ENCODE measurements around the gene MT1X.
"Not testable (repeated sequence)": the region's sequence is repeated elsewhere in the genome, so short reads cannot be mapped to it uniquely, and the experiment has no call there.

Gene MT1X

DNA sequence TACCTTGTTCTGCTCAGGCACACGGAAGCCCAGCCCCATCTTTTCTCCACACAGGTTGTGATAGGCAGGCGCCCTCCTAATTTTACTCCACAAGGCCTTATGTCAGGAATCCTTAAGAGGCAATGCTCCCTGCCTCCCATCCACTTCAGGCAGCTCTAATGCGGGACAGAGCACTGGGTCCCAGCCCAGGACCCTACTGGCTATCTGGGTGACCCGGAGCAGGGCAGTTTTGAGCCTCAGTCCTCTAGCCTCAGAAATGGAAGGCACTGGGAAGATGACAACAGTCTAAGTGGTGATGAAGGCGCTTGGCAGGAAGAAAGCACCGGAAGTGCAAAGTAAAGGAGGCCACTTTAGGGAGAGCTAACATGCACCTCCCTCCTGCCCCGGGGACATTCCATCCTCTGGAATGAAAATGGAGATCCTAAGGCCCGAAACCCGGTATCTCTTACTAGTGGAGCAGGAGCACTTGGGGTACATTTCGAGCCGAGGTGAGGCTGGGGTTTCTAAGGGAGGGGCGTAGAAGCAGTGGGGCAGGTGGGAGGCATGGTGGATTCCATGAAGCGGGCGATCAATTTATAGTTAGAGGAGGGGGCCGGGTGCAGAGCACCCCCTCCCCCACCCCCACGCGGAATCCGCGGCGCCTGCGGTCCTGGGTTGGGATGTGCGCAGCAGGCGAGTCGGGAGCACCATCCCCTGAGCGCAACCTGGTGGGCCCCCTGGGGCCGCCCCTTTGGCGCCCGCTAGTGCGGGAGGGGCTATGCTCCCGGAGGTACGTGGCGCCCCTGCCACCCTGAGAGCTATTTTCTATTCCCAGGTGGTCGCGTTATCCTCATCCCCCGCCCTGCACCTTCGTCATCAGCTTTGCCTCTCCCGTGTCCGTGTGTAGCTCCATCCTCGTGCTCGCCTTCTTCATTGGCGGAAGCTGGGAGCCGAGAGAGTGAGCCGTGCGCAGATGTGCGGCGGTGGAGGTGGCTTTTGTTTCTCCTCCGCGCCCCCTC lies 19.6 kb upstream of the MT1X start:
- no peaks in the 10 kb centered on the region for H3K79me2 ChIP-seq (ENCODE audit: insufficient read depth, low read length)
- no peak overlapping the region for H3K9ac ChIP-seq (ENCODE audit: low read depth, low read length)
- TF ChIP-seq EZH2 (IDR thresholded peaks at IDR 0.05; ENCODE audit: borderline replicate concordance, low read depth, low read length, severe bottlenecking): no peak
- TF ChIP-seq, protein P1, sequence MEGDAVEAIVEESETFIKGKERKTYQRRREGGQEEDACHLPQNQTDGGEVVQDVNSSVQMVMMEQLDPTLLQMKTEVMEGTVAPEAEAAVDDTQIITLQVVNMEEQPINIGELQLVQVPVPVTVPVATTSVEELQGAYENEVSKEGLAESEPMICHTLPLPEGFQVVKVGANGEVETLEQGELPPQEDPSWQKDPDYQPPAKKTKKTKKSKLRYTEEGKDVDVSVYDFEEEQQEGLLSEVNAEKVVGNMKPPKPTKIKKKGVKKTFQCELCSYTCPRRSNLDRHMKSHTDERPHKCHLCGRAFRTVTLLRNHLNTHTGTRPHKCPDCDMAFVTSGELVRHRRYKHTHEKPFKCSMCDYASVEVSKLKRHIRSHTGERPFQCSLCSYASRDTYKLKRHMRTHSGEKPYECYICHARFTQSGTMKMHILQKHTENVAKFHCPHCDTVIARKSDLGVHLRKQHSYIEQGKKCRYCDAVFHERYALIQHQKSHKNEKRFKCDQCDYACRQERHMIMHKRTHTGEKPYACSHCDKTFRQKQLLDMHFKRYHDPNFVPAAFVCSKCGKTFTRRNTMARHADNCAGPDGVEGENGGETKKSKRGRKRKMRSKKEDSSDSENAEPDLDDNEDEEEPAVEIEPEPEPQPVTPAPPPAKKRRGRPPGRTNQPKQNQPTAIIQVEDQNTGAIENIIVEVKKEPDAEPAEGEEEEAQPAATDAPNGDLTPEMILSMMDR (IDR thresholded peaks at IDR 0.05; ENCODE audit: borderline replicate concordance, extremely low read depth, low read length, poor library complexity, severe bottlenecking): no peak
- H3K36me3 ChIP-seq (ENCODE audit: insufficient read depth, low read length): no peaks in the 10 kb centered on the region
- no peak overlapping the region for H3K4me3 ChIP-seq (ENCODE audit: low read depth in 1 of 2, low read length in 2 of 2)
- 0 out of 3 replicates have a peak, but pooled peaks have one; percentile 50 for ATAC-seq (ENCODE audit: insufficient read depth, low read depth)
- no peak for DNase-seq
- peak overlapping the region; percentile 32; the same call in 1 of the 2 replicates for H2AFZ ChIP-seq (ENCODE audit: low read depth, low read length)
- H4K20me1 ChIP-seq (ENCODE audit: insufficient read depth, low read length): no peaks in the 10 kb centered on the region
- no peak overlapping the region for H3K27ac ChIP-seq (ENCODE audit: low read length)
- H3K4me2 ChIP-seq (ENCODE audit: insufficient read depth, low read length): no peak overlapping the region
- no peaks in the 10 kb centered on the region for H3K9me3 ChIP-seq (ENCODE audit: insufficient read depth, low read length, severe bottlenecking)
- peaks cover 6% of the 10 kb centered on the region for H3K4me1 ChIP-seq (ENCODE audit: insufficient read depth, low read length)
- H3K27me3 ChIP-seq (ENCODE audit: insufficient read depth, low read length, poor library complexity): peaks cover 50% of the 10 kb centered on the region

DNA sequence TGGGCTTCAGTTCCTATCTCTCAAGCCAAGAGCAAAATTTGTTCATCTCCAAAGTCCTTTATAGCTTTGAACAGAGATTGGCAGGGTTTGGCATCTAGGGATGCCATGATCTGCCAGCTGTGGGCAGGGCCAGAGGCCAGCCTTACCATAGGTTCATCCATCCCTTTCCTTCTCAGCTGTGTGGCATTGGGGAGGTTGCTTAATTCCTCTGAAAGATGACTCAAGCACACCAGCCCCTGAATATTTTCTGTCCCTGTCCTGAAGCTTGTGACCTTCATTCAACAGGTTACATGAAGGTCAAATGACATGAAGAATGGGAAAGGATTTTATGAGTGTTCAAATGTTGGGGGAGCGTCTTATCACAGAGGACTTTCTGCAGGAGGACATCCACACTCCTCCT lies 17.8 kb upstream of the MT1X start:
- Histone ChIP-seq H3K27me3 (ENCODE audit: insufficient read depth, low read length, poor library complexity) (peaks cover 53% of the 10 kb centered on the region), H3K4me2 (ENCODE audit: insufficient read depth, low read length) (no peak overlapping the region), H3K9ac (ENCODE audit: low read depth, low read length) (no peak overlapping the region), H3K4me3 (ENCODE audit: low read depth in 1 of 2, low read length in 2 of 2) (no peak overlapping the region), H3K36me3 (ENCODE audit: insufficient read depth, low read length) (no peaks in the 10 kb centered on the region), H3K9me3 (ENCODE audit: insufficient read depth, low read length, severe bottlenecking) (no peaks in the 10 kb centered on the region), H3K4me1 (ENCODE audit: insufficient read depth, low read length) (peaks cover 6% of the 10 kb centered on the region), H4K20me1 (ENCODE audit: insufficient read depth, low read length) (no peaks in the 10 kb centered on the region), H2AFZ (ENCODE audit: low read depth, low read length) (no peak overlapping the region), H3K27ac (ENCODE audit: low read length) (no peak overlapping the region), H3K79me2 (ENCODE audit: insufficient read depth, low read length) (no peaks in the 10 kb centered on the region)
- TF ChIP-seq, protein P1 (IDR thresholded peaks at IDR 0.05; ENCODE audit: borderline replicate concordance, extremely low read depth, low read length, poor library complexity, severe bottlenecking): no peak
- no peak for TF ChIP-seq EZH2 (IDR thresholded peaks at IDR 0.05; ENCODE audit: borderline replicate concordance, low read depth, low read length, severe bottlenecking)
- ATAC-seq (ENCODE audit: insufficient read depth, low read depth) (no peak), DNase-seq (no peak)

DNA sequence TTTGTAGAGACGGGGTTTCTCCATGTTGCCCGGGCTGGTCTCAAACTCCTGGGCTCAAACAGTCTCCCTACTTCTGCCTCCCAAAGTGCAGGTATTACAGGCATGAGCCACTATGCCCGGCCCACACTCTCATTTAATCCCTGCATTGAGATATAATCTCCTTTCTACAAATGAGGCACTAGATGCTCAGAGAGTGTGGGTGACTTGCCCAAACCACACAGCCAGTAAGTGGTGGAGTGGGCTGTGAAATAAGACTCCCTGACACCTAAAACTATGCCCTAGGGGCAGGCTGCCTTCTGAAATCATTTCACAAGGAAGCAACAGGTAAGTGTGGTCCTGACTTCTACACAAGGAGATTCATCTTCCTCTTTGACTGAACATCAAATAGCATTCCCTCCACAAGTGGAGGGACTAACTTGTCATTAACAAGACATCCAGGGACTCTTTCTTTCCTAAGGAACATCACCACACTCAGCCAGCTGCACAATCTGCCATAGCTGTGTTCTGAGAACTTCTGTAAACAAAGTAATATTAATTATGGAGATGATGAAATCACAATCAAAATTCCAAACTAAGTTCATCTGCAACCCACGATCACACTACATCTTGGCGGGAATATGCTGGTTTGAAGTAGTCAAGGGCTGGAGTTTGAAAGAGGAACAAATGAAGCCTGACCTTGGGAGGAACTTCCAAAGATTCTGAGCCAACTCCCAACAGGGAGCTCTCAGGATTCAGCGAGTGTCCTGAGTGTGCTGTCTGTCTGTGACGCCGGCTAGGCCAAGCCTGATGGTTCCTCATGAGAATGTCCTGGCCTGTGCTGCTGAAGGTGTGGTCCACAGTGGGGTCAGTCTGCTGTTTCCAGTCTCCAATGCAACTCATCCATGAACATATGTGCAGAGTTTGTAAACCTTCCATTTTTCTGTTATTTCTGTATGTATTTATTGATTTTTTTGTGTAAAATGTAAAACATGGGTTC lies 16.7 kb upstream of the MT1X start:
- H4K20me1 ChIP-seq (ENCODE audit: insufficient read depth, low read length); H3K4me2 ChIP-seq (ENCODE audit: insufficient read depth, low read length); H3K9ac ChIP-seq (ENCODE audit: low read depth, low read length); H3K9me3 ChIP-seq (ENCODE audit: insufficient read depth, low read length, severe bottlenecking); H3K36me3 ChIP-seq (ENCODE audit: insufficient read depth, low read length); DNase-seq; H3K27ac ChIP-seq (ENCODE audit: low read length); H3K4me1 ChIP-seq (ENCODE audit: insufficient read depth, low read length); ATAC-seq (ENCODE audit: insufficient read depth, low read depth); H3K4me3 ChIP-seq (ENCODE audit: low read depth in 1 of 2, low read length in 2 of 2); H2AFZ ChIP-seq (ENCODE audit: low read depth, low read length); H3K79me2 ChIP-seq (ENCODE audit: insufficient read depth, low read length): not testable (repeated sequence)
- H3K27me3 ChIP-seq (ENCODE audit: insufficient read depth, low read length, poor library complexity): peaks cover 56% of the 10 kb centered on the region
